Measurements from ENCODE around the gene OTP.

OTP gene

GRCh38 chr5:77637998-77638762 lies at the start of gene OTP:
Gene OTP, minus strand, starts transcription at chr5:77638713. Its CDS starts 164 bp downstream, at chr5:77638549.
- no peak for DNase-seq (ENCODE audit: low spot score)

- DNase-seq (ENCODE audit: low spot score) = no peak
These were observed 44.7 kb upstream of the OTP start for GRCh38 chr5:77683171-77683732.

GRCh38 chr5:77670526-77670925 lies 32.0 kb upstream of the OTP start:
- no peak for DNase-seq (ENCODE audit: low spot score)

GRCh38 chr5:77669677-77670076 lies 31.2 kb upstream of the OTP start:
- no peak for DNase-seq (ENCODE audit: low spot score)

- DNase-seq (ENCODE audit: low spot score) = no peak
These were observed 24.8 kb upstream of the OTP start for GRCh38 chr5:77663090-77663863.

GRCh38 chr5:77662635-77663034 lies 24.1 kb upstream of the OTP start:
- no peak for DNase-seq (ENCODE audit: low spot score)

GRCh38 chr5:77658662-77659061 lies 20.1 kb upstream of the OTP start:
- no peak for DNase-seq (ENCODE audit: low spot score)

GRCh38 chr5:77651343-77651742 lies 12.8 kb upstream of the OTP start:
- DNase-seq (ENCODE audit: low spot score) = no peak

GRCh38 chr5:77650686-77651085 lies 12.2 kb upstream of the OTP start:
- DNase-seq (ENCODE audit: low spot score) = no peak

GRCh38 chr5:77649776-77650175 lies 11.3 kb upstream of the OTP start:
- DNase-seq (ENCODE audit: low spot score) = no peak

GRCh38 chr5:77645995-77646639 lies 7.6 kb upstream of the OTP start:
- DNase-seq (ENCODE audit: low spot score) = no peak

GRCh38 chr5:77645158-77645994 lies 6.9 kb upstream of the OTP start:
- no peak for DNase-seq (ENCODE audit: low spot score)

GRCh38 chr5:77644371-77645157 lies 6.1 kb upstream of the OTP start:
- DNase-seq (ENCODE audit: low spot score) = no peak

GRCh38 chr5:77643654-77644370 lies 5.3 kb upstream of the OTP start:
- DNase-seq (ENCODE audit: low spot score) = no peak

GRCh38 chr5:77642738-77643653 lies 4.5 kb upstream of the OTP start:
- DNase-seq (ENCODE audit: low spot score) = no peak

- no peak for DNase-seq (ENCODE audit: low spot score)
These were observed 3.6 kb upstream of the OTP start for GRCh38 chr5:77641963-77642737.

GRCh38 chr5:77641397-77641943 lies 3.0 kb upstream of the OTP start:
- DNase-seq (ENCODE audit: low spot score) = no peak
